ENCODE data around the gene PRKAR1A.
"Not testable (repeated sequence)": the region's sequence is repeated elsewhere in the genome, so short reads cannot be mapped to it uniquely, and the experiment has no call there.

The PRKAR1A gene

DNA sequence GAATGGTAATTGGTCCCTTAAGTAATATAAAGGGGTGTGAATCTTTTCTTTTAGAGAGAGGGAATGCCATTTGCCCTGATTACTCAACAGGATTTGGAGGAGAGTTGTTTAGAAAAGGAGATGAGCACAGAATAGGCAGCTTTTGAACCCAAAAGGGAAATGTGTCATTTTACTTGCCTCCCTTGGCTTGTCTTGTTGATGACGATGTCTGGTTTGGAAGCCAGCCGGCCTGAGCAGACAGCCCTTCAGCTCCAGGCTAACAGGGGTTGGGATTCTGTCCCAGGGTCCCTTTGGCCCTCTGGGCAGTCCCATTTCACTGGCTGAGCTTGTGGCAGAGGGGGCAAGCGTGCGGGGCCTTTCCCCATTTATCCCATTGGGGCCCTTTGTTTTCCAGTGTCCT, 22.3 kb upstream of the PRKAR1A start:
- Histone ChIP-seq H3K36me3 (ENCODE audit: insufficient read depth) (no peaks in the 10 kb centered on the region), H3K4me2 (no peak overlapping the region), H3K4me3 (IDR thresholded peaks at IDR 0.05; ENCODE audit: insufficient read depth, low read depth, low read length) (no peak overlapping the region), H3K9ac (no peak overlapping the region), H3K4me1 (ENCODE audit: low read depth, poor library complexity, severe bottlenecking) (no peaks in the 10 kb centered on the region), H2AFZ (ENCODE audit: low read depth) (no peak overlapping the region), H3K27ac (no peak overlapping the region), H3K79me2 (ENCODE audit: insufficient read depth, low read depth) (no peaks in the 10 kb centered on the region), H4K20me1 (ENCODE audit: insufficient read depth) (no peaks in the 10 kb centered on the region), H3K27me3 (ENCODE audit: insufficient read depth, low read depth) (no peaks in the 10 kb centered on the region)
- TF ChIP-seq, protein P1, sequence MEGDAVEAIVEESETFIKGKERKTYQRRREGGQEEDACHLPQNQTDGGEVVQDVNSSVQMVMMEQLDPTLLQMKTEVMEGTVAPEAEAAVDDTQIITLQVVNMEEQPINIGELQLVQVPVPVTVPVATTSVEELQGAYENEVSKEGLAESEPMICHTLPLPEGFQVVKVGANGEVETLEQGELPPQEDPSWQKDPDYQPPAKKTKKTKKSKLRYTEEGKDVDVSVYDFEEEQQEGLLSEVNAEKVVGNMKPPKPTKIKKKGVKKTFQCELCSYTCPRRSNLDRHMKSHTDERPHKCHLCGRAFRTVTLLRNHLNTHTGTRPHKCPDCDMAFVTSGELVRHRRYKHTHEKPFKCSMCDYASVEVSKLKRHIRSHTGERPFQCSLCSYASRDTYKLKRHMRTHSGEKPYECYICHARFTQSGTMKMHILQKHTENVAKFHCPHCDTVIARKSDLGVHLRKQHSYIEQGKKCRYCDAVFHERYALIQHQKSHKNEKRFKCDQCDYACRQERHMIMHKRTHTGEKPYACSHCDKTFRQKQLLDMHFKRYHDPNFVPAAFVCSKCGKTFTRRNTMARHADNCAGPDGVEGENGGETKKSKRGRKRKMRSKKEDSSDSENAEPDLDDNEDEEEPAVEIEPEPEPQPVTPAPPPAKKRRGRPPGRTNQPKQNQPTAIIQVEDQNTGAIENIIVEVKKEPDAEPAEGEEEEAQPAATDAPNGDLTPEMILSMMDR (conservative IDR thresholded peaks at IDR 0.05; ENCODE audit: low read depth, low read length): no peak

GRCh38 chr17:68491381-68492231, 20.6 kb upstream of the PRKAR1A start:
- Histone ChIP-seq H3K4me1 (ENCODE audit: low read depth, poor library complexity, severe bottlenecking) (no peaks in the 10 kb centered on the region), H3K9ac (no peak overlapping the region), H3K27ac (no peak overlapping the region), H3K79me2 (ENCODE audit: insufficient read depth, low read depth) (no peaks in the 10 kb centered on the region), H4K20me1 (ENCODE audit: insufficient read depth) (no peaks in the 10 kb centered on the region), H3K36me3 (ENCODE audit: insufficient read depth) (no peaks in the 10 kb centered on the region), H2AFZ (ENCODE audit: low read depth) (no peak overlapping the region), H3K4me3 (IDR thresholded peaks at IDR 0.05; ENCODE audit: insufficient read depth, low read depth, low read length) (no peak overlapping the region), H3K27me3 (ENCODE audit: insufficient read depth, low read depth) (no peaks in the 10 kb centered on the region), H3K4me2 (no peak overlapping the region)
- TF ChIP-seq, protein P1 (conservative IDR thresholded peaks at IDR 0.05; ENCODE audit: low read depth, low read length): no peak

- not testable (repeated sequence) for H3K27ac ChIP-seq; H3K27me3 ChIP-seq (ENCODE audit: insufficient read depth, low read depth); H3K9ac ChIP-seq; H3K79me2 ChIP-seq (ENCODE audit: insufficient read depth, low read depth); H2AFZ ChIP-seq (ENCODE audit: low read depth); H3K4me3 ChIP-seq (IDR thresholded peaks at IDR 0.05; ENCODE audit: insufficient read depth, low read depth, low read length); H3K36me3 ChIP-seq (ENCODE audit: insufficient read depth); H3K4me2 ChIP-seq; H3K4me1 ChIP-seq (ENCODE audit: low read depth, poor library complexity, severe bottlenecking); H4K20me1 ChIP-seq (ENCODE audit: insufficient read depth)
These were observed 19.7 kb upstream of the PRKAR1A start for GRCh38 chr17:68492394-68493054.

GRCh38 chr17:68495081-68495480, 17.1 kb upstream of the PRKAR1A start:
- H3K4me2 ChIP-seq: no peak overlapping the region
- H2AFZ ChIP-seq (ENCODE audit: low read depth): no peak overlapping the region
- H3K27me3 ChIP-seq (ENCODE audit: insufficient read depth, low read depth): no peaks in the 10 kb centered on the region
- no peaks in the 10 kb centered on the region for H3K79me2 ChIP-seq (ENCODE audit: insufficient read depth, low read depth)
- no peaks in the 10 kb centered on the region for H3K4me1 ChIP-seq (ENCODE audit: low read depth, poor library complexity, severe bottlenecking)
- no peaks in the 10 kb centered on the region for H3K36me3 ChIP-seq (ENCODE audit: insufficient read depth)
- H3K9ac ChIP-seq: no peak overlapping the region
- H4K20me1 ChIP-seq (ENCODE audit: insufficient read depth): no peaks in the 10 kb centered on the region
- TF ChIP-seq, protein P1 (conservative IDR thresholded peaks at IDR 0.05; ENCODE audit: low read depth, low read length): no peak
- H3K4me3 ChIP-seq (IDR thresholded peaks at IDR 0.05; ENCODE audit: insufficient read depth, low read depth, low read length): no peak overlapping the region
- H3K27ac ChIP-seq: no peak overlapping the region

GRCh38 chr17:68497885-68498319, 14.3 kb upstream of the PRKAR1A start:
- Histone ChIP-seq H3K4me1 (ENCODE audit: low read depth, poor library complexity, severe bottlenecking) (no peaks in the 10 kb centered on the region), H3K4me3 (IDR thresholded peaks at IDR 0.05; ENCODE audit: insufficient read depth, low read depth, low read length) (no peak overlapping the region), H2AFZ (ENCODE audit: low read depth) (no peak overlapping the region), H3K27me3 (ENCODE audit: insufficient read depth, low read depth) (no peaks in the 10 kb centered on the region), H3K36me3 (ENCODE audit: insufficient read depth) (no peaks in the 10 kb centered on the region), H3K9ac (no peak overlapping the region), H4K20me1 (ENCODE audit: insufficient read depth) (no peaks in the 10 kb centered on the region), H3K4me2 (no peak overlapping the region), H3K27ac (no peak overlapping the region), H3K79me2 (ENCODE audit: insufficient read depth, low read depth) (no peaks in the 10 kb centered on the region)
- TF ChIP-seq, protein P1 (conservative IDR thresholded peaks at IDR 0.05; ENCODE audit: low read depth, low read length): no peak

Measured in KMS-11 (cell line).